ENCODE data around the gene CHFR. TPM values are rescaled to one million over a fixed set of nuclear protein-coding genes. Genes with fewer than 3 reads are reported as not detected.
"Not testable (repeated sequence)": the region's sequence is repeated elsewhere in the genome, so short reads cannot be mapped to it uniquely, and the experiment has no call there.

CHFR gene
- total and polyA plus RNA-seq, 7 donors: 18.0 to 52.3 (median 23.5) TPM

GRCh38 chr12:132881818-132882217 is 5.6 kb downstream of the CHFR start:
- 78 to 89% methylated on average over 7 of the region's 7 CpGs for WGBS, 2 donors
- intact Hi-C loops (cut with DNase I): no loop called here

GRCh38 chr12:132874620-132875019 is 12.8 kb downstream of the CHFR start:
- DNase-seq; intact Hi-C loops (cut with DNase I); H3K27me3 ChIP-seq; H3K27ac ChIP-seq; H3K9me3 ChIP-seq; H3K4me1 ChIP-seq; H3K4me3 ChIP-seq: not testable (repeated sequence)
- peaks cover 23 to 85% (median 59%) of the 10 kb centered on the region in 4 donors for H3K36me3 ChIP-seq
- 93 to 98% methylated on average over 21 of the region's 21 CpGs for WGBS, 2 donors

More at GRCh38 chr12:132881818-132882217, 5.6 kb downstream of the CHFR start:
- peak overlapping the region in 3 of 4 donors; percentile 41 to 64 (median 49) for H3K27ac ChIP-seq
- H3K4me1 ChIP-seq: peaks cover 0 to 34% (median 25%) of the 10 kb centered on the region in 4 donors
- H3K36me3 ChIP-seq: peaks cover 0 to 23% (median 10%) of the 10 kb centered on the region in 4 donors
- no peak for DNase-seq
- H3K4me3 ChIP-seq: no peak overlapping the region
- H3K27me3 ChIP-seq: no peaks in the 10 kb centered on the region
- TF ChIP-seq POLR2A (IDR thresholded peaks at IDR 0.05) (no peak), POLR2AphosphoS5 (IDR thresholded peaks at IDR 0.05) (peak in 1 of 4 donors; percentile 11)
- H3K9me3 ChIP-seq: no peaks in the 10 kb centered on the region

- H3K9me3 ChIP-seq: no peaks in the 10 kb centered on the region
- H3K4me1 ChIP-seq: no peaks in the 10 kb centered on the region
- H3K27ac ChIP-seq: no peak overlapping the region
- WGBS, 2 donors: 98% methylated on average over 11 of the region's 11 CpGs
- H3K36me3 ChIP-seq: peaks cover 26 to 90% (median 63%) of the 10 kb centered on the region in 4 donors
- intact Hi-C loops (cut with DNase I): no loop called here
- DNase-seq: no peak
- H3K4me3 ChIP-seq: no peak overlapping the region
- no peak for TF ChIP-seq EP300 (IDR thresholded peaks at IDR 0.05)
- no peak for TF ChIP-seq POLR2AphosphoS5 (IDR thresholded peaks at IDR 0.05)
- TF ChIP-seq CTCF (IDR thresholded peaks at IDR 0.05): no peak
- TF ChIP-seq POLR2A (IDR thresholded peaks at IDR 0.05): no peak
- no peaks in the 10 kb centered on the region for H3K27me3 ChIP-seq
Measured at GRCh38 chr12:132874175-132874574, 13.2 kb downstream of the CHFR start.

- Histone ChIP-seq H3K36me3 (peaks cover 26 to 92% (median 64%) of the 10 kb centered on the region in 4 donors), H3K27ac (no peak overlapping the region), H3K9me3 (no peaks in the 10 kb centered on the region), H3K4me3 (no peak overlapping the region), H3K4me1 (no peaks in the 10 kb centered on the region), H3K27me3 (no peaks in the 10 kb centered on the region)
- no peak for DNase-seq
- 86 to 91% methylated on average over 10 of the region's 10 CpGs for whole genome bisulfite sequencing, 2 donors
- TF ChIP-seq CTCF (IDR thresholded peaks at IDR 0.05) (no peak), POLR2A (IDR thresholded peaks at IDR 0.05) (no peak), POLR2AphosphoS5 (IDR thresholded peaks at IDR 0.05) (no peak), EP300 (IDR thresholded peaks at IDR 0.05) (no peak)
- intact Hi-C loops (cut with DNase I): no loop called here
Measured at GRCh38 chr12:132873724-132874123, 13.7 kb downstream of the CHFR start.

- WGBS, 2 donors: 74 to 82% methylated on average over 12 of the region's 12 CpGs
- H3K4me1 ChIP-seq: no peaks in the 10 kb centered on the region
- TF ChIP-seq CTCF (IDR thresholded peaks at IDR 0.05) (no peak), POLR2A (IDR thresholded peaks at IDR 0.05) (no peak), POLR2AphosphoS5 (IDR thresholded peaks at IDR 0.05) (no peak), EP300 (IDR thresholded peaks at IDR 0.05) (no peak)
- H3K4me3 ChIP-seq: no peak overlapping the region
- H3K9me3 ChIP-seq: no peaks in the 10 kb centered on the region
- intact Hi-C loops (cut with DNase I): no loop called here
- DNase-seq: no peak
- no peak overlapping the region for H3K27ac ChIP-seq
- peaks cover 26 to 96% (median 63%) of the 10 kb centered on the region in 4 donors for H3K36me3 ChIP-seq
- H3K27me3 ChIP-seq: no peaks in the 10 kb centered on the region
Measured at GRCh38 chr12:132872975-132873421, 14.4 kb downstream of the CHFR start.
